BJ (cell line): ENCODE data around the gene ADAMTS18. TPM values are rescaled to one million over a fixed set of nuclear protein-coding genes. Genes with fewer than 3 reads are reported as not detected.

Source experiments
- CTCF ChIA-PET: fragments of 350-600 bp; formaldehyde crosslinking; extraction: SDS; loops from one replicate; lab custom pipeline; 2021; ENCODE audit warnings: antibody characterized with exemption, inconsistent platforms; lab: Yijun Ruan, JAX
- POLR2A ChIA-PET: fragments of 300-600 bp; sonication (Branson Sonifier 250); formaldehyde crosslinking; extraction: SDS; loops from one replicate; lab custom pipeline; 2021; ENCODE audit warnings: antibody characterized with exemption; lab: Charles Lee
- DNase-seq: peaks from one replicate; pipeline ENCODE4 v3.0.0-alpha.2; 2011; ENCODE audit warnings: low read depth
- H3K27me3 ChIP-seq: 2 replicates; pipeline ENCODE4 v1.6.0; 2011; ENCODE audit warnings: low read length; ENCODE audit not compliant: control insufficient read depth, insufficient read depth
- H3K36me3 ChIP-seq: 2 replicates; pipeline ENCODE4 v1.5.1; 2011; ENCODE audit warnings: low read length; ENCODE audit not compliant: control insufficient read depth, insufficient read depth
- H3K4me3 ChIP-seq: 2 replicates; pipeline ENCODE4 v1.5.1; 2011; ENCODE audit warnings: low read depth, mild to moderate bottlenecking, control low read depth, low read length
- polyA plus RNA-seq: library from polyadenylated mRNA; depleted of rRNA; stranded (reverse); fragments of >200 nt; gene quantifications from 2 replicates; pipeline ENCODE4 v1.2.3, GENCODE V29; 2011
- TF ChIP-seq, protein P1 (sequence below): IDR thresholded peaks from 2 replicates; pipeline ENCODE4 v1.5.1; 2011; ENCODE audit warnings: low read depth, mild to moderate bottlenecking, control low read depth, inconsistent platforms, low read length, moderate library complexity; ENCODE audit not compliant: insufficient read depth

The ADAMTS18 gene
- polyA plus RNA-seq, 1 experiment: not detected

DNA sequence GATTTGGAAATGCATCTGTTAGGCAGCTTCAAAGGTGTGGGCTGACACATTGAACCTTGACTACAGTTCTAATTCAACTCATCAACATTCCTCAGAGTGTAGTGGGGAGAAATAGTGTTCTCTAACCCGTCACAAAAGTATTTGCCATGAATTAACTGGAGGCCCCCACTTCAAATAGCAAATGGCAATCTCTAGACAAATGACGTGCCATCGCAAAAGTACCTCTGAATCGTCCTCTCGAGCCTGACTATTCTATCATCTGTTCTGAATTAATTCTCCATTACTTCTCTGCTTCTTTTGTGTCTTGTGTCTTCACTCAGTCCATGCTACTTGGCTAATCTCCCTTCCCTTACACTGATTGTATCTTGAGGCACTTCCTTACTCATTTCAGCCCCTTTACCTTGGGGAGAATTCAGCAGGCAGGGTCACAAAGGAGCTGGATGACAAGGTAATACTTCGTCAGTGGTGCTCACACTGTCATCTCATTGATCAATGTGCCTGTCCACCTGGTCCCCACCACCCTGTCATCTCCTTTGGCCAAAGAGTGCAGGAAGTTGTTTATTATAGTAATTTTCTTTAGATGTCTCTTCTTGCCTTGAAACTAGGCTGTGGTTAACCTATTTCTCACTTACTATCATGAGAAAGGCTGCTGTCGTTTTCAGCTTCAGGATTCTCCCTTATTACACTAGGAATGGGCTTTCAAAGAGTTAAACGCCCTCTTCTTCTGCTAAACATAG is 127.2 kb downstream of the ADAMTS18 start:
- CTCF ChIA-PET: interaction anchor here (1.0 kb wide), 1 partner anchor 71 kb away, joined by 3 read pairs; no protein-coding TSS in a partner anchor
- no peaks in the 10 kb centered on the region for H3K36me3 ChIP-seq
- TF ChIP-seq, protein P1, sequence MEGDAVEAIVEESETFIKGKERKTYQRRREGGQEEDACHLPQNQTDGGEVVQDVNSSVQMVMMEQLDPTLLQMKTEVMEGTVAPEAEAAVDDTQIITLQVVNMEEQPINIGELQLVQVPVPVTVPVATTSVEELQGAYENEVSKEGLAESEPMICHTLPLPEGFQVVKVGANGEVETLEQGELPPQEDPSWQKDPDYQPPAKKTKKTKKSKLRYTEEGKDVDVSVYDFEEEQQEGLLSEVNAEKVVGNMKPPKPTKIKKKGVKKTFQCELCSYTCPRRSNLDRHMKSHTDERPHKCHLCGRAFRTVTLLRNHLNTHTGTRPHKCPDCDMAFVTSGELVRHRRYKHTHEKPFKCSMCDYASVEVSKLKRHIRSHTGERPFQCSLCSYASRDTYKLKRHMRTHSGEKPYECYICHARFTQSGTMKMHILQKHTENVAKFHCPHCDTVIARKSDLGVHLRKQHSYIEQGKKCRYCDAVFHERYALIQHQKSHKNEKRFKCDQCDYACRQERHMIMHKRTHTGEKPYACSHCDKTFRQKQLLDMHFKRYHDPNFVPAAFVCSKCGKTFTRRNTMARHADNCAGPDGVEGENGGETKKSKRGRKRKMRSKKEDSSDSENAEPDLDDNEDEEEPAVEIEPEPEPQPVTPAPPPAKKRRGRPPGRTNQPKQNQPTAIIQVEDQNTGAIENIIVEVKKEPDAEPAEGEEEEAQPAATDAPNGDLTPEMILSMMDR: no peak
- POLR2A ChIA-PET: no interaction called here
- DNase-seq: no peak
- H3K4me3 ChIP-seq: no peak overlapping the region
- H3K27me3 ChIP-seq: no peaks in the 10 kb centered on the region

DNA sequence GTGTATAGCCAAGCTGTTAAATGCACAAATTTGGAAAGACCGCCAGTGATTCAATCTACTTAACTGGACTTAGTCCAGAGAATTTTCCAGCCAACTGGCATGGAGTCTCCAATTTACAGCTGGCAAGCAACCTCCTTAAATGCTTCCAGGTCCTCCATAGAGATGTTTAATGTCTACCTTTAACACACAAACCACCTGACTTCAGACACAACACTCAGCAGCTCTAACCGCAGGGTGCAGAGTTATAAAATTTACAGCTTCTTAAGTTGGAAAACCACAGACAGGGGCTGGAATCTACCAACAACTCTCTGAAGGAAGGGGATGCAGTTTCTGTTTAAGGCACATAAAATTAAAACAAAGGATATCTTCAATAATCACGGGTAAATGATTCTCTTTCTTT is 128.8 kb downstream of the ADAMTS18 start:
- TF ChIP-seq, protein P1: no peak
- CTCF ChIA-PET: interaction anchor here (0.6 kb wide), 1 partner anchor 70 kb away, joined by 3 read pairs; no protein-coding TSS in a partner anchor
- POLR2A ChIA-PET: no interaction called here
- DNase-seq: no peak
- Histone ChIP-seq H3K27me3 (no peaks in the 10 kb centered on the region), H3K36me3 (no peaks in the 10 kb centered on the region), H3K4me3 (no peak overlapping the region)

DNA sequence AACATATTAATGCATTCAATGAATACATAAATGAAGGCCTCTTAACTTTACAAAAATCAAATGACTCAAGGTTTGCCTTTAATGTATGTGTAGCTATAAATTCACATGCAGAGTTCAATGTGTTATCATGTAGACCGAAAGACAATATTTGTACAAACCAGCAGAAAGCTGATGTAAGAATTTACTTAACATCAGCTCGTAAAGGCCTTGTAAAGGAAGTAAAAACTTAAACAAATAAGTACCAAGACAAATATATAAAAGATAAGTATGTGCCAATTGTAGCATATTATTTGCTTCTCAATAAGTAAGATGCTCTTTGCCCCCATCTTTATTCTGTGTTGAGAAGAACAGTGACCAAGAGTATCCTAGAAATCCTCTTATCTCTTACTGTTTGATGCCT is 130.0 kb downstream of the ADAMTS18 start:
- Histone ChIP-seq H3K27me3 (no peaks in the 10 kb centered on the region), H3K36me3 (no peaks in the 10 kb centered on the region), H3K4me3 (no peak overlapping the region)
- no peak for DNase-seq
- TF ChIP-seq, protein P1: no peak
- ChIA-PET POLR2A (no interaction called here), CTCF (no interaction called here)

DNA sequence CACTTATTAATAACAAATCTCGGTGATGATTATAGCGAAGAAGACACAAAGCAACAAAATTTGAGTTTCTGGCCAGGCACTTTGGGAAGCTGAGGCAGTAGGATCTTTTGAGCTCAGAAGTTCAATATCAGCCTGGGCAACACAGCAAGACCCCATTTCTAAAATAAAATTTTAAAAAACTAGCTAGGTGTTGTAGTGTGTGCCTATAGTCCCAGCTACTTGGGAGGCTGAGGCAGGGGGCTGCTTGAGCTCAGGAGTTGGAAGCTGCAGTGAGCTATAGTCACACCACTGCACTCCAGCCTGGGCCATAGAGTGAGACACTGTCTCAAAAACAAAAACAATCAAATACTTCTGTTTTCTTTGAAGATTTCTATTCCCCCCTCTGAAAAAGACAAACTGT is 130.7 kb downstream of the ADAMTS18 start:
- H3K27me3 ChIP-seq: no peaks in the 10 kb centered on the region
- H3K4me3 ChIP-seq: no peak overlapping the region
- DNase-seq: no peak
- TF ChIP-seq, protein P1: no peak
- ChIA-PET POLR2A (no interaction called here), CTCF (no interaction called here)
- H3K36me3 ChIP-seq: no peaks in the 10 kb centered on the region

DNA sequence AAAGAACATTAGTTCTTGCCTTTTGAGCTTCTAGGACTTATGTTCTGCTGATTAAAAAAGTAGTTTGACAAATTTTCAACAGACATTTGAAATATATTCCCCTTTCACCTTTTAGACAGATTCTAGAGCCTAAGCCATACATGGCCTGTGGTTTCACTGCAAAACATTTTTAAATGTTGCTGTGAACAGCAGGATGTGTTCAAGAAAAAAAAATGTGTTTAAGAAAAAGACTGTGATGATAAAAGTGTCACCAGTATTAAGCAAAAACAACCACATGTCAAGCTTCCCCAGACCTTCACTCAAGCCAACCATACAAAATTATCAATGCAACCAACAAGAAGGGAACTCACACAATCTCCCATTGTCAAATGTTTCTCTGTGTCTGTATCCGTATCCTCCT is 132.2 kb downstream of the ADAMTS18 start:
- H3K36me3 ChIP-seq: no peaks in the 10 kb centered on the region
- CTCF ChIA-PET: no interaction called here
- POLR2A ChIA-PET: no interaction called here
- no peaks in the 10 kb centered on the region for H3K27me3 ChIP-seq
- no peak for DNase-seq
- no peak overlapping the region for H3K4me3 ChIP-seq
- TF ChIP-seq, protein P1: no peak
